H1 (cell line): ENCODE measurements around the gene DAPL1. TPM values are rescaled to one million over a fixed set of nuclear protein-coding genes. Genes with fewer than 3 reads are reported as not detected.

Experiments
- TAF1 ChIP-seq: IDR thresholded peaks from 2 replicates; pipeline ENCODE4 v1.6.1; 2011; ENCODE audit warnings: mild to moderate bottlenecking, low read depth, low read length
- TBP ChIP-seq: IDR thresholded peaks from 2 replicates; pipeline ENCODE4 v1.6.1; 2011; ENCODE audit warnings: low read depth, low read length, improper control_type of control experiment
- polyA plus RNA-seq, 7 experiments: library from polyadenylated mRNA; depleted of rRNA in 3 of 7; stranded (reverse) in 5 of 7; unstranded in 2 of 7; fragments of >200 nt in 5 of 7; fragments of 200-250 nt in 2 of 7; gene quantifications; 1 replicate in 5 of 7; 2 replicates in 1 of 7; 4 replicates in 1 of 7; pipeline versions ENCODE4 v1.2.1 to v1.2.3, GENCODE V29; 2011 to 2013; ENCODE audit warnings: missing spikeins in 2 of 7, mixed read lengths in 2 of 7
- total RNA-seq: library from RNA; stranded (reverse); fragmentation: NEBNext Ultra II Directional; extraction: Animal tissue kit (Norgen Biotek cat#: 25700); gene quantifications from 2 replicates; pipeline ENCODE4 v1.2.1, GENCODE V29; 2021
- TF ChIP-seq, protein P1 (sequence below): IDR thresholded peaks from 2 replicates; pipeline ENCODE4 v1.6.1; 2012; ENCODE audit warnings: inconsistent platforms

The DAPL1 gene
- total and polyA plus RNA-seq, 2 of the 8 experiments (the other 6 are each of a cell fraction or from before 2014, with no cell fraction given) = not detected

DNA sequence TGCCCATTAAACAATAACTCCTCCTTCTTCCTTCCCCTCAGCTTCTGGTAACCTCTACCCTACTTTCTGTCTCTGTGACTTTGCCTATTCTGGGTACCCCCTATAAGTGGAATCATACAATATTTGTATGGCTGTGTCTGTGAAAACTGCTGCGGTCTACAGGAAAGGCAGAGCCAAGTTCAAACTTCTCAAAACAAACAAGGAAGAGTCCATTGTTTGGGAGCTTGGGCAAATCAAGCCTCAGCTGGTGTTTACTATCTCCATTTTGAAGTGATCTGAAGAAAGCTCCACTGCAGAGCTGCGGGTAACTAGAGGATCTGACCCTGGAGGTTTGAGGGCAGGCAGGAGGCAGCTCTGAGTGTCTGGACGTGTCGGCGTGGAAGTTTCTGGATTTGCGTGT, 48.6 kb upstream of the DAPL1 start (continued):
- TF ChIP-seq, protein P1, sequence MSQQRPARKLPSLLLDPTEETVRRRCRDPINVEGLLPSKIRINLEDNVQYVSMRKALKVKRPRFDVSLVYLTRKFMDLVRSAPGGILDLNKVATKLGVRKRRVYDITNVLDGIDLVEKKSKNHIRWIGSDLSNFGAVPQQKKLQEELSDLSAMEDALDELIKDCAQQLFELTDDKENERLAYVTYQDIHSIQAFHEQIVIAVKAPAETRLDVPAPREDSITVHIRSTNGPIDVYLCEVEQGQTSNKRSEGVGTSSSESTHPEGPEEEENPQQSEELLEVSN = no peak
- TF ChIP-seq TAF1 (no peak), TBP (no peak)
- TF ChIP-seq, all 59 proteins: peak for 0
